Small intestine (tissue), 7 donors: ENCODE data around the gene CAGE1. TPM values are rescaled to one million over a fixed set of nuclear protein-coding genes. Genes with fewer than 3 reads are reported as not detected.
A peak's percentile ranks its signal among the peaks of the same experiment; 100 is the strongest.

Experiments
- DNase-seq, 2 donors: peaks; one replicate each; pipeline versions ENCODE4 v3.0.0 to v3.0.0-alpha.2; 2013
- FAIRE-seq: peaks from 2 replicates; lab custom pipeline; 2012; peaks lifted over from hg19 to GRCh38; lab: Jason Lieb, UNC
- H3K27ac ChIP-seq, 3 donors: one replicate each; pipeline ENCODE4 v1.5.1; 2013; ENCODE audit warnings: low read length in 2 of 3, mild to moderate bottlenecking in 2 of 3, control low read depth in 1 of 3, inconsistent platforms in 1 of 3, low read depth in 1 of 3, moderate library complexity in 1 of 3
- H3K27me3 ChIP-seq, 3 donors: one replicate each; pipeline ENCODE4 v1.6.1; 2013; ENCODE audit warnings: low read length in 3 of 3, inconsistent platforms in 1 of 3; ENCODE audit not compliant: control insufficient read depth in 3 of 3, insufficient read depth in 3 of 3
- H3K36me3 ChIP-seq, 3 donors: one replicate each; pipeline ENCODE4 v1.6.1; 2013; ENCODE audit warnings: low read length in 3 of 3, inconsistent platforms in 1 of 3, low read depth in 1 of 3, mild to moderate bottlenecking in 1 of 3, moderate library complexity in 1 of 3; ENCODE audit not compliant: control insufficient read depth in 3 of 3, insufficient read depth in 2 of 3
- H3K4me1 ChIP-seq, 3 donors: one replicate each; pipeline ENCODE4 v1.6.1; 2013; ENCODE audit warnings: low read length in 2 of 3, inconsistent platforms in 1 of 3, low read depth in 1 of 3, mild to moderate bottlenecking in 1 of 3, moderate library complexity in 1 of 3; ENCODE audit not compliant: control insufficient read depth in 3 of 3, insufficient read depth in 2 of 3
- H3K4me3 ChIP-seq, 3 donors: one replicate each; pipeline ENCODE4 v1.5.1; 2013; ENCODE audit warnings: low read length in 3 of 3, control low read depth in 1 of 3, inconsistent platforms in 1 of 3, low read depth in 1 of 3, mild to moderate bottlenecking in 1 of 3, moderate library complexity in 1 of 3
- H3K9me3 ChIP-seq, 2 donors: one replicate each; pipeline ENCODE4 v1.6.1; 2013; ENCODE audit warnings: low read depth in 1 of 2, low read length in 1 of 2; ENCODE audit not compliant: control insufficient read depth in 2 of 2, insufficient read depth in 1 of 2
- WGBS, 3 donors: extraction: QIAGEN DNeasy Blood & Tissue Kit; methylation state at CpG; one replicate each; pipeline ENCODE4 v1.1.7; 2013; 5-methylcytosine and 5-hydroxymethylcytosine counted together
- polyA plus RNA-seq, 4 donors: library from polyadenylated mRNA; stranded (reverse) in 3 of 4; unstranded in 1 of 4; fragments of 200-250 nt in 3 of 4; fragments of 120-200 nt in 1 of 4; gene quantifications; one replicate each; pipeline versions ENCODE4 v1.2.1 to v1.2.3, GENCODE V29; 2013
- donor health status: healthy with polysubstance abuse.
- donor health status: control.
- donor health status: control.
- donor health status: Bipolar disorder and iron deficiency.
- donor health status: healthy.

Gene CAGE1
- polyA plus RNA-seq, 4 donors, result 0.01 TPM; not detected in 3

- Histone ChIP-seq H3K36me3 (peaks cover 7 to 31% (median 23%) of the 10 kb centered on the region in 3 donors), H3K9me3 (no peaks in the 10 kb centered on the region)
Observed at GRCh38 chr6:7290079-7290478, 99.5 kb downstream of the CAGE1 start.

GRCh38 chr6:7285416-7285815, 104.1 kb downstream of the CAGE1 start:
- H3K9me3 ChIP-seq, result no peaks in the 10 kb centered on the region
- H3K27me3 ChIP-seq, result no peaks in the 10 kb centered on the region
- H3K4me1 ChIP-seq, result no peaks in the 10 kb centered on the region
- peaks cover 2 to 10% (median 10%) of the 10 kb centered on the region in 3 donors for H3K36me3 ChIP-seq
- no peak for DNase-seq
- no peak overlapping the region for H3K4me3 ChIP-seq
- no peak overlapping the region for H3K27ac ChIP-seq
- WGBS, 3 donors, result 93 to 96% (median 96%) methylated on average over 6 of the region's 6 CpGs
- no peak for FAIRE-seq

More at GRCh38 chr6:7290079-7290478, 99.5 kb downstream of the CAGE1 start:
- Histone ChIP-seq H3K27me3 (no peaks in the 10 kb centered on the region), H3K27ac (no peak overlapping the region), H3K4me3 (no peak overlapping the region), H3K4me1 (no peaks in the 10 kb centered on the region)
- FAIRE-seq (no peak), DNase-seq (no peak)
- 88 to 97% (median 91%) methylated on average over 1 of the region's 1 CpG for WGBS, 3 donors

GRCh38 chr6:7283676-7284075, 105.9 kb downstream of the CAGE1 start:
- Histone ChIP-seq H3K27ac (no peak overlapping the region), H3K9me3 (no peaks in the 10 kb centered on the region), H3K4me3 (no peak overlapping the region), H3K4me1 (no peaks in the 10 kb centered on the region), H3K36me3 (peaks cover 0 to 10% (median 3%) of the 10 kb centered on the region in 3 donors), H3K27me3 (no peaks in the 10 kb centered on the region)
- no peak for DNase-seq
- FAIRE-seq, result no peak
- WGBS, 3 donors, result 72 to 85% (median 81%) methylated on average over 2 of the region's 2 CpGs

GRCh38 chr6:7282097-7282906, 107.2 kb downstream of the CAGE1 start:
- no peak for DNase-seq
- Histone ChIP-seq H3K27ac (peak overlapping the region in 1 of 3 donors; percentile 30), H3K9me3 (no peaks in the 10 kb centered on the region), H3K36me3 (peaks cover 0 to 10% (median 0%) of the 10 kb centered on the region in 3 donors), H3K27me3 (no peaks in the 10 kb centered on the region), H3K4me1 (no peaks in the 10 kb centered on the region), H3K4me3 (no peak overlapping the region)
- FAIRE-seq, result no peak
- WGBS, 3 donors, result 59 to 86% (median 67%) methylated on average over 10 of the region's 10 CpGs

Other genes starting within 250 kb of the CAGE1 start
- gene SSR1, start 76.5 kb downstream of the CAGE1 start, polyA plus RNA-seq, result 100 to 1,000 TPM in 1 of 4 donors, 10 to 100 TPM in 2, 1 to 10 TPM in 1; 8.9 to 135 (median 36.7) TPM
- 10 to 100 TPM in 2 of 4 donors, 1 to 10 TPM in 2; 6.0 to 18.8 (median 9.3) TPM for gene RIOK1, start 66 bp upstream of the CAGE1 start, polyA plus RNA-seq
- 100 to 1,000 TPM in 1 of 4 donors, 10 to 100 TPM in 3; 40.0 to 164 (median 78.1) TPM for gene DSP, start 151.9 kb upstream of the CAGE1 start, polyA plus RNA-seq
- 10 to 100 TPM in 1 of 4 donors, 1 to 10 TPM in 3; 7.3 to 19.8 (median 8.4) TPM for gene SNRNP48, start 200.5 kb upstream of the CAGE1 start, polyA plus RNA-seq